Sigmoid colon (tissue), 7 donors: ENCODE data around the gene KLHL12. TPM values are rescaled to one million over a fixed set of nuclear protein-coding genes. Genes with fewer than 3 reads are reported as not detected.
A peak's percentile ranks its signal among the peaks of the same experiment; 100 is the strongest.

Experiments
- DNase-seq: peaks from one replicate; pipeline ENCODE4 v3.0.0-alpha.2; 2019
- H3K27ac ChIP-seq, 4 donors: fragments of 200-600 bp; sonication (generic); one replicate each; pipeline ENCODE4 v1.5.1; 2016 to 2019; ENCODE audit warnings: mild to moderate bottlenecking in 1 of 4
- H3K27me3 ChIP-seq, 3 donors: fragments of 200-600 bp; sonication (generic); one replicate each; pipeline ENCODE4 v1.5.1; 2019; ENCODE audit warnings: mild to moderate bottlenecking in 1 of 3
- H3K36me3 ChIP-seq, 4 donors: fragments of 200-600 bp; sonication (generic); one replicate each; pipeline ENCODE4 v1.5.1; 2016 to 2019
- H3K4me1 ChIP-seq, 4 donors: fragments of 200-600 bp; sonication (generic); one replicate each; pipeline ENCODE4 v1.5.1; 2017 to 2019
- H3K4me3 ChIP-seq, 4 donors: fragments of 200-600 bp; sonication (generic); one replicate each; pipeline ENCODE4 v1.5.1; 2017 to 2019; ENCODE audit warnings: mild to moderate bottlenecking in 2 of 4, moderate library complexity in 1 of 4
- H3K9me3 ChIP-seq, 4 donors: fragments of 200-600 bp in 3 of 4; sonication (generic) in 3 of 4; one replicate each; pipeline versions ENCODE4 v1.5.1 to v1.6.1; 2013 to 2019
- CTCF ChIP-seq, 4 experiments: fragments of 450-650 bp in 3 of 4; fragments of 200-600 bp in 1 of 4; IDR thresholded peaks; one replicate each; pipeline ENCODE4 v1.5.1; 2016 to 2019; ENCODE audit warnings: antibody characterized with exemption in 4 of 4, mild to moderate bottlenecking in 3 of 4, moderate library complexity in 2 of 4
- EP300 ChIP-seq, 4 donors: sonication (generic); formaldehyde crosslinking; IDR thresholded peaks; one replicate each; pipeline ENCODE4 v1.6.1; 2017; ENCODE audit warnings: antibody characterized with exemption in 4 of 4
- POLR2A ChIP-seq, 2 donors: fragments of 450-650 bp; IDR thresholded peaks; one replicate each; pipeline ENCODE4 v1.6.1; 2016; ENCODE audit warnings: antibody characterized with exemption in 2 of 2, mild to moderate bottlenecking in 2 of 2, moderate library complexity in 2 of 2
- POLR2AphosphoS5 ChIP-seq, 4 donors: sonication (generic); formaldehyde crosslinking; IDR thresholded peaks; one replicate each; pipeline ENCODE4 v1.6.1; 2017; ENCODE audit warnings: antibody characterized with exemption in 4 of 4
- WGBS, 2 donors: extraction: QIAGEN DNeasy Blood & Tissue Kit; methylation state at CpG; one replicate each; pipeline ENCODE4 v1.1.7; 2013; 5-methylcytosine and 5-hydroxymethylcytosine counted together
- intact Hi-C: fragments of 100-400 bp; cut with DNase I; formaldehyde crosslinking; loops from one replicate; pipeline ENCODE4 v1.15.1; 2023
- polyA plus RNA-seq, 3 donors: library from polyadenylated mRNA; stranded (reverse); fragments of 200-250 nt; gene quantifications; one replicate each; pipeline ENCODE4 v1.2.3, GENCODE V29; 2013
- total RNA-seq, 4 donors: library from RNA; depleted of rRNA; stranded (reverse); fragments of >200 nt; gene quantifications; one replicate each; pipeline ENCODE4 v1.1.0, GENCODE V29; 2016
- donor health status: healthy with polysubstance abuse.
- donor health status: Bipolar disorder and iron deficiency.
- donor health status: healthy.

KLHL12 gene
- total RNA-seq (10 to 100 TPM; 12.9 to 23.9 (median 15.9) TPM), polyA plus RNA-seq (10 to 100 TPM; 17.6 to 27.0 (median 23.6) TPM)

GRCh38 chr1:202926581-202927491 is at the start of gene KLHL12:
TSS of gene KLHL12 (minus strand) at chr1:202927234. CDS start at chr1:202925162, 2,072 bp downstream.
- Histone ChIP-seq H3K27ac (peak within 1 kb of the TSS; percentile 87 to 97 (median 96)), H3K36me3 (peaks cover 0 to 26% (median 0%) of the 10 kb centered on the region in 4 donors), H3K4me1 (peaks cover 0 to 28% (median 5%) of the 10 kb centered on the region in 4 donors), H3K9me3 (no peaks in the 10 kb centered on the region), H3K27me3 (no peaks in the 10 kb centered on the region), H3K4me3 (peak within 1 kb of the TSS; percentile 62 to 91 (median 88))
- TF ChIP-seq CTCF (IDR thresholded peaks at IDR 0.05): peak; percentile 15 to 74 (median 60)
- TF ChIP-seq POLR2A (IDR thresholded peaks at IDR 0.05): peak; percentile 84 to 93
- TF ChIP-seq EP300 (IDR thresholded peaks at IDR 0.05): peak in 1 of 4 donors; percentile 39
- TF ChIP-seq POLR2AphosphoS5 (IDR thresholded peaks at IDR 0.05): peak; percentile 86 to 95 (median 92)
- intact Hi-C loops: loop anchor here (2.0 to 5.0 kb wide), 3 partner anchors 32 to 80 kb away; partner anchors contain the start of genes ADIPOR1, RABIF and TMEM183A
- DNase-seq: peak; percentile 98
- WGBS, 2 donors: 0 to 1% methylated on average over 57 of the region's 57 CpGs

GRCh38 chr1:202976633-202977032 is 49.6 kb upstream of the KLHL12 start:
- WGBS, 2 donors: 23 to 42% methylated on average over 3 of the region's 3 CpGs
- TF ChIP-seq EP300 (IDR thresholded peaks at IDR 0.05): no peak
- TF ChIP-seq POLR2AphosphoS5 (IDR thresholded peaks at IDR 0.05): no peak
- no peak for TF ChIP-seq CTCF (IDR thresholded peaks at IDR 0.05)
- no peak for TF ChIP-seq POLR2A (IDR thresholded peaks at IDR 0.05)
- no peaks in the 10 kb centered on the region for H3K4me1 ChIP-seq
- H3K27ac ChIP-seq: no peak overlapping the region
- peaks cover 0 to 8% (median 0%) of the 10 kb centered on the region in 3 donors for H3K27me3 ChIP-seq
- no peak for DNase-seq
- H3K36me3 ChIP-seq: no peaks in the 10 kb centered on the region
- H3K4me3 ChIP-seq: no peak overlapping the region
- no peaks in the 10 kb centered on the region for H3K9me3 ChIP-seq
- intact Hi-C loops: no loop called here

GRCh38 chr1:202974856-202975255 is 47.8 kb upstream of the KLHL12 start:
- intact Hi-C loops: no loop called here
- no peak overlapping the region for H3K27ac ChIP-seq
- no peak for TF ChIP-seq POLR2AphosphoS5 (IDR thresholded peaks at IDR 0.05)
- TF ChIP-seq POLR2A (IDR thresholded peaks at IDR 0.05): no peak
- no peak for TF ChIP-seq CTCF (IDR thresholded peaks at IDR 0.05)
- TF ChIP-seq EP300 (IDR thresholded peaks at IDR 0.05): no peak
- no peak overlapping the region for H3K4me3 ChIP-seq
- no peaks in the 10 kb centered on the region for H3K36me3 ChIP-seq
- WGBS, 2 donors: 89 to 90% methylated on average over 3 of the region's 3 CpGs
- peaks cover 0 to 8% (median 0%) of the 10 kb centered on the region in 3 donors for H3K27me3 ChIP-seq
- no peak for DNase-seq
- H3K4me1 ChIP-seq: no peaks in the 10 kb centered on the region
- no peaks in the 10 kb centered on the region for H3K9me3 ChIP-seq

- Histone ChIP-seq H3K36me3 (no peaks in the 10 kb centered on the region), H3K4me3 (no peak overlapping the region), H3K27ac (no peak overlapping the region), H3K9me3 (no peaks in the 10 kb centered on the region), H3K27me3 (no peaks in the 10 kb centered on the region), H3K4me1 (peaks cover 0 to 18% (median 4%) of the 10 kb centered on the region in 4 donors)
- intact Hi-C loops: no loop called here
- TF ChIP-seq POLR2AphosphoS5 (IDR thresholded peaks at IDR 0.05) (no peak), CTCF (IDR thresholded peaks at IDR 0.05) (no peak), POLR2A (IDR thresholded peaks at IDR 0.05) (no peak), EP300 (IDR thresholded peaks at IDR 0.05) (no peak)
- DNase-seq: no peak
- WGBS, 2 donors: 68 to 71% methylated on average over 4 of the region's 4 CpGs
Observed at GRCh38 chr1:202972046-202972445, 45.0 kb upstream of the KLHL12 start.
